BLaER1 (cell line): Measurements from ENCODE around the gene MYL3.

Experiments used
- H3K27ac ChIP-seq: shearing (Covaris generic); formaldehyde crosslinking; 2 replicates; pipeline ENCODE4 v1.8.1; 2022
- H3K27me3 ChIP-seq: shearing (Covaris generic); formaldehyde crosslinking; 2 replicates; pipeline ENCODE4 v1.8.1; 2022
- H3K36me3 ChIP-seq: shearing (Covaris generic); formaldehyde crosslinking; 2 replicates; pipeline ENCODE4 v1.8.1; 2022
- H3K4me1 ChIP-seq: shearing (Covaris generic); formaldehyde crosslinking; 2 replicates; pipeline ENCODE4 v1.8.1; 2022
- H3K4me2 ChIP-seq: shearing (Covaris generic); formaldehyde crosslinking; 2 replicates; pipeline ENCODE4 v1.8.1; 2022
- H3K4me3 ChIP-seq: shearing (Covaris generic); formaldehyde crosslinking; 2 replicates; pipeline ENCODE4 v1.8.1; 2022
- H3K9ac ChIP-seq: shearing (Covaris generic); formaldehyde crosslinking; 2 replicates; pipeline ENCODE4 v1.8.1; 2022
- H3K9me3 ChIP-seq: shearing (Covaris generic); formaldehyde crosslinking; 2 replicates; pipeline ENCODE4 v1.8.1; 2022
- H4K20me1 ChIP-seq: shearing (Covaris generic); formaldehyde crosslinking; 2 replicates; pipeline ENCODE4 v1.8.1; 2022
- Cebpa-rat ChIP-seq: shearing (Covaris generic); IDR thresholded peaks from 2 replicates; pipeline ENCODE4 v1.8.1; 2022

Gene MYL3

GRCh38 chr3:46860017-46860809, 3.0 kb downstream of the MYL3 start:
- TF ChIP-seq Cebpa-rat, result no peak
- Histone ChIP-seq H3K27me3 (no peaks in the 10 kb centered on the region), H3K4me1 (peaks cover 36% of the 10 kb centered on the region), H3K4me3 (no peak overlapping the region), H3K9me3 (no peaks in the 10 kb centered on the region), H3K36me3 (no peaks in the 10 kb centered on the region), H4K20me1 (no peaks in the 10 kb centered on the region), H3K9ac (no peak overlapping the region), H3K27ac (no peak overlapping the region), H3K4me2 (no peak overlapping the region)

- TF ChIP-seq Cebpa-rat, result no peak
- Histone ChIP-seq H3K9me3 (no peaks in the 10 kb centered on the region), H4K20me1 (no peaks in the 10 kb centered on the region), H3K4me1 (peaks cover 25% of the 10 kb centered on the region), H3K4me2 (no peak overlapping the region), H3K36me3 (no peaks in the 10 kb centered on the region), H3K27me3 (no peaks in the 10 kb centered on the region), H3K4me3 (no peak overlapping the region), H3K27ac (no peak overlapping the region), H3K9ac (no peak overlapping the region)
Observed at GRCh38 chr3:46859001-46859710, 4.1 kb downstream of the MYL3 start.

- peaks cover 25% of the 10 kb centered on the region for H3K4me1 ChIP-seq
- no peaks in the 10 kb centered on the region for H3K27me3 ChIP-seq
- H3K9ac ChIP-seq, result no peak overlapping the region
- TF ChIP-seq Cebpa-rat, result no peak
- H3K9me3 ChIP-seq, result no peaks in the 10 kb centered on the region
- no peak overlapping the region for H3K27ac ChIP-seq
- no peaks in the 10 kb centered on the region for H4K20me1 ChIP-seq
- H3K36me3 ChIP-seq, result no peaks in the 10 kb centered on the region
- H3K4me2 ChIP-seq, result no peak overlapping the region
- no peak overlapping the region for H3K4me3 ChIP-seq
Observed at GRCh38 chr3:46858456-46858855, 4.8 kb downstream of the MYL3 start.

- peaks cover 21% of the 10 kb centered on the region for H3K4me1 ChIP-seq
- H3K9me3 ChIP-seq, result no peaks in the 10 kb centered on the region
- H3K4me2 ChIP-seq, result no peak overlapping the region
- H3K36me3 ChIP-seq, result no peaks in the 10 kb centered on the region
- no peak overlapping the region for H3K27ac ChIP-seq
- no peak overlapping the region for H3K9ac ChIP-seq
- no peaks in the 10 kb centered on the region for H4K20me1 ChIP-seq
- no peaks in the 10 kb centered on the region for H3K27me3 ChIP-seq
- no peak for TF ChIP-seq Cebpa-rat
- no peak overlapping the region for H3K4me3 ChIP-seq
Observed at GRCh38 chr3:46857485-46858341, 5.5 kb downstream of the MYL3 start.

DNA sequence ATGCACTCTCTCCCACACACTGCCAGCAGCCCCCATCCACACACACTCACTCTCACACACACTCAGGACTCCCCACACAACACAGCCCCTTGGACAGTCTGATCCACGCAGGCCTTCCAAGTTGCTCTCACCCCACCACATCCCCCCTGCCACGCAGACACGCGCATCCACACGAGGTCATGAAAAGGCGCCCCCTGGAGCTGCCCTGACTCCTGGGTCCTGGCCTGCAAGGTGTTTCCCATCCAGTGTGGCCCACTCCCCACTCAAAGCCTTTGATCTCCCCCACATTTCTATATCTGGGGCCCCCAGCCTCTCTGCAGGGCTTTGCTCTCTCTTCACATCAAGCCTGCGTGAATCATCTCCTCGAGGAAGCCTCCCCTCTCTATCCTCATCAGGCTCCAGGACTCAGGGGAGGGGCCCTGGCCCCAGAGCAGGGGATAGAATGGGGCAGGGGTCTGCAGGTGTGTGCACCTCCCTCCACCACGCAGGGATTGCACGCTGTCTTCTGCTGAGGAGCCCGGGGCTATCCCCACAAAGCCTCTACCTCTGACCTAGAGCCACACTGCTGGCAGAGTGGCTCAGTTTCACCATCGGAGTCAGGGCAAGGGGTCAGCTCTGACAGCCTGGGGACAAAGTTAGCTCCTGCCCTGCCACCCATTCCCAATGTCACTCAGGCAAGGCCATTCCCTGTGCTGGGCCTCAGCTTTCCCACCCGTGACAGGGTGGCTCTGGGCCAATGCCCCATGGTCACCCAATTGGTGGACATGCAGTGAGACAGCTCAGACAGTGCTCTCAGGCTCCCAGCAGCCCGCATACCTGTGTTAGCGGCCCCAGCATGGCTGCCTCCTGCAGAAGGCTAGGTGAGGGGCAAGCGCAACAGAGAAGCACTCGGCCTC, 6.4 kb downstream of the MYL3 start:
- no peaks in the 10 kb centered on the region for H3K9me3 ChIP-seq
- peaks cover 12% of the 10 kb centered on the region for H3K4me1 ChIP-seq
- no peaks in the 10 kb centered on the region for H4K20me1 ChIP-seq
- no peak overlapping the region for H3K27ac ChIP-seq
- no peaks in the 10 kb centered on the region for H3K27me3 ChIP-seq
- no peak for TF ChIP-seq Cebpa-rat
- H3K9ac ChIP-seq, result no peak overlapping the region
- H3K36me3 ChIP-seq, result no peaks in the 10 kb centered on the region
- no peak overlapping the region for H3K4me3 ChIP-seq
- H3K4me2 ChIP-seq, result no peak overlapping the region

GRCh38 chr3:46854555-46854991, 8.7 kb downstream of the MYL3 start:
- Histone ChIP-seq H3K4me2 (no peak overlapping the region), H3K9ac (no peak overlapping the region), H3K4me3 (no peak overlapping the region), H3K27me3 (no peaks in the 10 kb centered on the region), H3K9me3 (no peaks in the 10 kb centered on the region), H3K36me3 (no peaks in the 10 kb centered on the region), H3K27ac (no peak overlapping the region), H4K20me1 (no peaks in the 10 kb centered on the region), H3K4me1 (no peaks in the 10 kb centered on the region)
- TF ChIP-seq Cebpa-rat, result no peak

GRCh38 chr3:46853441-46854415, 9.5 kb downstream of the MYL3 start:
- Histone ChIP-seq H4K20me1 (no peaks in the 10 kb centered on the region), H3K27me3 (no peaks in the 10 kb centered on the region), H3K9ac (no peak overlapping the region), H3K9me3 (no peaks in the 10 kb centered on the region), H3K36me3 (no peaks in the 10 kb centered on the region), H3K4me2 (no peak overlapping the region), H3K27ac (no peak overlapping the region), H3K4me1 (no peaks in the 10 kb centered on the region), H3K4me3 (no peak overlapping the region)
- no peak for TF ChIP-seq Cebpa-rat

- Histone ChIP-seq H3K9ac (no peak overlapping the region), H4K20me1 (no peaks in the 10 kb centered on the region), H3K27ac (no peak overlapping the region), H3K4me2 (no peak overlapping the region), H3K9me3 (no peaks in the 10 kb centered on the region), H3K4me3 (no peak overlapping the region), H3K4me1 (no peaks in the 10 kb centered on the region), H3K27me3 (no peaks in the 10 kb centered on the region), H3K36me3 (no peaks in the 10 kb centered on the region)
- TF ChIP-seq Cebpa-rat, result no peak
Observed at GRCh38 chr3:46852839-46853355, 10.3 kb downstream of the MYL3 start.
